ENCODE results near the gene FANCI. TPM values are rescaled to one million over a fixed set of nuclear protein-coding genes. Genes with fewer than 3 reads are reported as not detected.

Gene FANCI
- total RNA-seq, 2 experiments from 2014 or later = 6.1 to 7.1 TPM

DNA sequence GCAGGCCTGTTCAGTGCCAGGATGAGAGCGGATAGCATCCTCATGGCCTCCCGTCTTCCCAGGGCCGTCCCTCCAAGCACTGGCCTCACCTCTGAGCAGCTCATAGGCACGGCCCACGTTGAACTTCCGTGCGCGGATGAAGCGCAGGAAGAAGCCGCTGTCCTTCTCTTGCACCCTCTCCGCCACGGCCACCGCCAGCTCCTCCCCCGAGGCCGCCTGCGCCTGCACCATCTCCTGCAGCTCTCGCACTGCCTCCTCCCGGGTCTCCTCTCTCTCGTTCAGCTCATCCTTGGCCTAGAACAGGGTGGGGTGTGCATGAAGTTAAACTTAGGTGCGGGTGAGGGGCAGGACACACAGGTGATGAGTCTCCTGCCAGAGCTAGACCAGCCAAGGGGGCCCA lies 26.7 kb upstream of the FANCI start:
- TF ChIP-seq CTCF (IDR thresholded peaks at IDR 0.05) = no peak
- DNase-seq = no peak
- H3K27me3 Mint-ChIP-seq = no peaks in the 10 kb centered on the region
- no peak for ATAC-seq (ENCODE audit: poor library complexity)
- H3K4me1 ChIP-seq (ENCODE audit: insufficient read depth, low read length) = no peaks in the 10 kb centered on the region
- no peaks in the 10 kb centered on the region for H3K36me3 Mint-ChIP-seq (ENCODE audit: low read depth)
- ChIA-PET POLR2A (no interaction called here), CTCF (interaction anchor here (1.9 kb wide), 1 partner anchor 10 kb away, joined by 10 read pairs; no protein-coding TSS in a partner anchor)
- H3K4me3 Mint-ChIP-seq = no peak overlapping the region
- intact Hi-C loops (cut with DNase I, micrococcal nuclease) = no loop called here
- H3K27ac ChIP-seq (ENCODE audit: low read depth in 1 of 2, low read length in 2 of 2) = no peak overlapping the region
- no peaks in the 10 kb centered on the region for H3K27me3 ChIP-seq (ENCODE audit: control insufficient read depth in 1 of 2, insufficient read depth in 2 of 2, low read length in 2 of 2)
- H3K9me3 ChIP-seq (ENCODE audit: control insufficient read depth in 1 of 2, insufficient read depth in 1 of 2, low read length in 2 of 2) = no peaks in the 10 kb centered on the region
- H3K4me1 Mint-ChIP-seq (ENCODE audit: low read depth) = no peaks in the 10 kb centered on the region
- H3K4me3 ChIP-seq (ENCODE audit: low read length) = no peak overlapping the region
- H3K9me3 Mint-ChIP-seq = no peaks in the 10 kb centered on the region
- no peak overlapping the region for H3K27ac Mint-ChIP-seq
- H3K36me3 ChIP-seq (ENCODE audit: insufficient read depth, low read length) = no peaks in the 10 kb centered on the region

DNA sequence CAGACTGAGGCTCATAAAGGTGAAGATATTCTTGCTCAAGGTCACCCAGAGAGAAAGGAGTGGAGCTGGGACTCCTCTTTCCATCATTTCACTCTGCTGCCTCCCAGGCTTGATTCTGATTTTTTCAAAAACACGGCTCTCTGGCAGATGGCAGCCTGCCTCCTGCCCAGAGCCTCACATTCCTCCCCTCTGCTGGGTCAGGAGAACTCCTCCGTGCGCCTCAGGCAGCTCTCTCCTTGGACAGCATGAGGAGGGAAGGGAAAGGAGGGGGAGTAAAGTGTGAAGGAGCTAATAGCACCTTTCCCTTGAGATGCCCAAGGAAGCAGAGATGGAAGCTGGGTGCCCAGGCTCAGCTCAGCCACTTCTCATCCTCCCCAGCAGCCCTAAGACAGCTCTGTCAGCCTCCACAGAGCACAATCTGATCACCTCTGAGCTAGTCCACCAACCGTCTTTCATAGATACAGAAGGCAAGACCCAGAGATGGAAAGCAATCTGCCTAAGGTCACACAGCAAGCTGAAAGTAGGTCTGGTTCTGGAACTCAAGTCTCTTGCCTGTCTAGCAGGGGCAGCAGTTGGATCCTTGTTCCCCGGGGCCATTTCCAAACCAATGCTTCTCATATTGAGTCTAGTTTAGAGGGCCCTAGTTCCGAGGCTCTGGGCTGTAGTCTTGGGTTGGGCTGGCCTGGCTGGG lies 25.9 kb upstream of the FANCI start:
- no peak overlapping the region for H3K27ac ChIP-seq (ENCODE audit: low read depth in 1 of 2, low read length in 2 of 2)
- Mint-ChIP-seq H3K27me3 (no peaks in the 10 kb centered on the region), H3K4me1 (ENCODE audit: low read depth) (no peaks in the 10 kb centered on the region), H3K36me3 (ENCODE audit: low read depth) (no peaks in the 10 kb centered on the region), H3K4me3 (no peak overlapping the region), H3K9me3 (no peaks in the 10 kb centered on the region), H3K27ac (no peak overlapping the region)
- no peaks in the 10 kb centered on the region for H3K27me3 ChIP-seq (ENCODE audit: control insufficient read depth in 1 of 2, insufficient read depth in 2 of 2, low read length in 2 of 2)
- ChIA-PET POLR2A (no interaction called here), CTCF (interaction anchor here (1.9 kb wide), 1 partner anchor 11 kb away, joined by 10 read pairs; no protein-coding TSS in a partner anchor)
- no peaks in the 10 kb centered on the region for H3K36me3 ChIP-seq (ENCODE audit: insufficient read depth, low read length)
- H3K9me3 ChIP-seq (ENCODE audit: control insufficient read depth in 1 of 2, insufficient read depth in 1 of 2, low read length in 2 of 2) = no peaks in the 10 kb centered on the region
- no peak for ATAC-seq (ENCODE audit: poor library complexity)
- DNase-seq = no peak
- no peak overlapping the region for H3K4me3 ChIP-seq (ENCODE audit: low read length)
- TF ChIP-seq CTCF (IDR thresholded peaks at IDR 0.05) = no peak
- H3K4me1 ChIP-seq (ENCODE audit: insufficient read depth, low read length) = no peaks in the 10 kb centered on the region
- intact Hi-C loops (cut with DNase I, micrococcal nuclease) = no loop called here

- POLR2A ChIA-PET = no interaction called here
- H3K4me1 ChIP-seq (ENCODE audit: insufficient read depth, low read length) = no peaks in the 10 kb centered on the region
- H3K4me3 ChIP-seq (ENCODE audit: low read length) = no peak overlapping the region
- TF ChIP-seq CTCF (IDR thresholded peaks at IDR 0.05) = no peak
- no peak overlapping the region for H3K27ac Mint-ChIP-seq
- CTCF ChIA-PET = interaction anchor here (1.9 kb wide), 1 partner anchor 12 kb away, joined by 10 read pairs; no protein-coding TSS in a partner anchor
- H3K27ac ChIP-seq (ENCODE audit: low read depth in 1 of 2, low read length in 2 of 2) = no peak overlapping the region
- ATAC-seq (ENCODE audit: poor library complexity) (no peak), DNase-seq (no peak)
- H3K4me1 Mint-ChIP-seq (ENCODE audit: low read depth) = no peaks in the 10 kb centered on the region
- no peaks in the 10 kb centered on the region for H3K27me3 Mint-ChIP-seq
- H3K27me3 ChIP-seq (ENCODE audit: control insufficient read depth in 1 of 2, insufficient read depth in 2 of 2, low read length in 2 of 2) = no peaks in the 10 kb centered on the region
- no peaks in the 10 kb centered on the region for H3K36me3 ChIP-seq (ENCODE audit: insufficient read depth, low read length)
- no peaks in the 10 kb centered on the region for H3K36me3 Mint-ChIP-seq (ENCODE audit: low read depth)
- intact Hi-C loops (cut with DNase I, micrococcal nuclease) = no loop called here
- no peaks in the 10 kb centered on the region for H3K9me3 Mint-ChIP-seq
- no peak overlapping the region for H3K4me3 Mint-ChIP-seq
- H3K9me3 ChIP-seq (ENCODE audit: control insufficient read depth in 1 of 2, insufficient read depth in 1 of 2, low read length in 2 of 2) = no peaks in the 10 kb centered on the region
Observed at GRCh38 chr15:89218531-89218930, 25.2 kb upstream of the FANCI start.

All from CD4-positive, alpha-beta T cell (primary cell).